Osteocyte (in vitro differentiated cells): ENCODE data around the gene ZNF750. TPM values are rescaled to one million over a fixed set of nuclear protein-coding genes. Genes with fewer than 3 reads are reported as not detected.
"Not testable (repeated sequence)": the region's sequence is repeated elsewhere in the genome, so short reads cannot be mapped to it uniquely, and the experiment has no call there.

Experiments used
- DNase-seq: peaks from one replicate; pipeline ENCODE4 v3.0.0; 2021; ENCODE audit warnings: mixed read lengths; ENCODE audit not compliant: unreplicated experiment; ENCODE audit errors: extremely low spot score
- H3K27ac Mint-ChIP-seq: one replicate; pipeline ENCODE4 v1.8.0; 2021; ENCODE audit warnings: mild to moderate bottlenecking, mixed read lengths; ENCODE audit not compliant: unreplicated experiment
- H3K27me3 Mint-ChIP-seq: one replicate; pipeline ENCODE4 v1.8.0; 2021; ENCODE audit warnings: mixed read lengths; ENCODE audit not compliant: unreplicated experiment
- H3K36me3 Mint-ChIP-seq: one replicate; pipeline ENCODE4 v1.8.0; 2021; ENCODE audit warnings: mixed read lengths; ENCODE audit not compliant: unreplicated experiment
- H3K4me1 Mint-ChIP-seq: one replicate; pipeline ENCODE4 v1.8.0; 2021; ENCODE audit warnings: mixed read lengths; ENCODE audit not compliant: unreplicated experiment
- H3K4me3 Mint-ChIP-seq: one replicate; pipeline ENCODE4 v1.8.0; 2021; ENCODE audit warnings: mild to moderate bottlenecking, moderate library complexity, mixed read lengths; ENCODE audit not compliant: unreplicated experiment
- H3K9me3 Mint-ChIP-seq: one replicate; pipeline ENCODE4 v1.8.0; 2021; ENCODE audit warnings: mixed read lengths; ENCODE audit not compliant: unreplicated experiment
- total RNA-seq: library from RNA; stranded (reverse); gene quantifications from 2 replicates; pipeline ENCODE4 v1.2.1, GENCODE V29; 2021
- TF ChIP-seq, protein P1 (sequence below): fragments of 200-600 bp; sonication (generic); IDR thresholded peaks from 2 replicates; pipeline ENCODE4 v1.5.0; 2021; ENCODE audit warnings: antibody characterized with exemption, mild to moderate bottlenecking, moderate library complexity

Gene ZNF750
- total RNA-seq, 1 donor from 2014 or later = not detected

DNA sequence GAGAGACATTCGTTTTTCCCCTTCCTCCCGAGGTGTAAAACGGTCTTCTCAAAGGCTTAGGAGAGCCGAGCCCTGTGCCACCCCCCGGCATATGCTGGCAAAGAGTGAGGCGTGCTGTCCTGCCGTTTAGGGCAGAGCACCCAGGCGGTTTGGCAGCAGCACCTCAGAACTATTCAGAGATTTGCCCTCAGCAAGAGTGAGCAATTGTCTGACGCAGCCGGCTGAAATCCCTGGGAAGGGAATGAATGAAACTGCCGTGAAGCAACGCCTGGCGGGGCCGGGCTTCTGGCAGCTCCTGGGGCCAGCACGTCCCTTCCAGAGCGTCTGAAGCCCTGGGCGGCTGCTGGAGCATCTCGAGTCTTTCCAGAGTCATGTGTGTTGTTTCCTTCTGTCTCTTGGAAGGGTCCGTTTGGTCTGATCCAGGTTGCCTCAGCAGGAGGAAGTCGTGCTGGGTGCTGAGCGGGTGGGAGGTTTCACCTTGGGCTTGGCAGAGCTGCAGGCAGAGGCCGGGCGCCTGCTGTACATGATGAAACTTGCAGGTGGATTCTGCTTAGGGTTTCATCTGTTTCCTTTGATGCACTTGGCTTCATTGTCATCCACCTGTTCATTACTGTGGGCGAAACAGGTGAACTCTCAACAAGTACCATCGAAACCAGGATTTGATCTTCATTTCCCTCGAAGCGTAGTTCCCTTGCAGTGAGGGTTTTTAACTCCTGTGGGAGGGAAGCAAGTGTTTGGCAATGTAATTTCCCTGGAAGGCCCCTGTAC, 52.6 kb downstream of the ZNF750 start:
- no peak for DNase-seq
- no peak overlapping the region for H3K4me3 Mint-ChIP-seq
- TF ChIP-seq, protein P1, sequence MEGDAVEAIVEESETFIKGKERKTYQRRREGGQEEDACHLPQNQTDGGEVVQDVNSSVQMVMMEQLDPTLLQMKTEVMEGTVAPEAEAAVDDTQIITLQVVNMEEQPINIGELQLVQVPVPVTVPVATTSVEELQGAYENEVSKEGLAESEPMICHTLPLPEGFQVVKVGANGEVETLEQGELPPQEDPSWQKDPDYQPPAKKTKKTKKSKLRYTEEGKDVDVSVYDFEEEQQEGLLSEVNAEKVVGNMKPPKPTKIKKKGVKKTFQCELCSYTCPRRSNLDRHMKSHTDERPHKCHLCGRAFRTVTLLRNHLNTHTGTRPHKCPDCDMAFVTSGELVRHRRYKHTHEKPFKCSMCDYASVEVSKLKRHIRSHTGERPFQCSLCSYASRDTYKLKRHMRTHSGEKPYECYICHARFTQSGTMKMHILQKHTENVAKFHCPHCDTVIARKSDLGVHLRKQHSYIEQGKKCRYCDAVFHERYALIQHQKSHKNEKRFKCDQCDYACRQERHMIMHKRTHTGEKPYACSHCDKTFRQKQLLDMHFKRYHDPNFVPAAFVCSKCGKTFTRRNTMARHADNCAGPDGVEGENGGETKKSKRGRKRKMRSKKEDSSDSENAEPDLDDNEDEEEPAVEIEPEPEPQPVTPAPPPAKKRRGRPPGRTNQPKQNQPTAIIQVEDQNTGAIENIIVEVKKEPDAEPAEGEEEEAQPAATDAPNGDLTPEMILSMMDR = no peak
- peaks cover 7% of the 10 kb centered on the region for H3K36me3 Mint-ChIP-seq
- no peak overlapping the region for H3K27ac Mint-ChIP-seq
- no peaks in the 10 kb centered on the region for H3K27me3 Mint-ChIP-seq
- H3K4me1 Mint-ChIP-seq = peaks cover 7% of the 10 kb centered on the region
- H3K9me3 Mint-ChIP-seq = no peaks in the 10 kb centered on the region

DNA sequence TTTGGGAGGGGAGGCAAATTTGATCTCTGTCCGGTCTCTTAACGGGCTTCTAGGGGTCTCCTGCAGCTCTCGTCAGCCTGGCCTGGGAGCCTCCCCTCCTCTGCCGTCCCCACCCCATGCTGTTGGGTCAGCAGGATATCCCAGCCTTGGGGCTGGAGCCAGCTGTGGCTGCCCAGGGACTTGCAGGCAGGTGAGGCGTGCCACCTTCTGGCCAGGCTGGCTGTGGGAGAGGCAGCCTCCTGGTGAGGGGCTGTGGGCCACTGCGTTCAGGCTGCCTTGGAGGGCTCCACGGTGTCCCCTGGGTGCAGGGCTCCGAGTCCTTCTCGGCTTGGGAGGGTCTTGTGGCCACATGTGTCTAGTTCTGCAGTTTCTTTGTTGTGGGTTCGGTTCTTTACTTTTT, 53.4 kb downstream of the ZNF750 start:
- Mint-ChIP-seq H3K36me3 (peaks cover 5% of the 10 kb centered on the region), H3K27me3 (no peaks in the 10 kb centered on the region), H3K4me1 (peaks cover 9% of the 10 kb centered on the region), H3K9me3 (no peaks in the 10 kb centered on the region), H3K27ac (no peak overlapping the region), H3K4me3 (no peak overlapping the region)
- DNase-seq = no peak
- TF ChIP-seq, protein P1 = no peak

DNA sequence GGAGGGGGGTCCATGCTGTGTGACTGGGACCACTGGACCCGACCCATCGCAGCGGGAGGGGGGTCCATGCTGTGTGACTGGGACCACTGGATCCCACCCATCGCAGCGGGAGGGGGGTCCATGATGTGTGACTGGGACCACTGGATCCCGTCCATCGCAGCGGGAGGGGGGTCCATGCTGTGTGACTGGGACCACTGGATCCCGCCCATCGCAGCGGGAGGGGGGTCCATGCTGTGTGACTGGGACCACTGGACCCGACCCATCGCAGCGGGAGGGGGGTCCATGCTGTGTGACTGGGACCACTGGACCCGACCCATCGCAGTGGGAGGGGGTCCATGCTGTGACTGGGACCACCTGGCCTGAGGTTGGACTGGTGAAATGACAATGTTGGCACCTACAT, 54.2 kb downstream of the ZNF750 start:
- not testable (repeated sequence) for H3K27ac Mint-ChIP-seq, H3K4me1 Mint-ChIP-seq, H3K36me3 Mint-ChIP-seq

DNA sequence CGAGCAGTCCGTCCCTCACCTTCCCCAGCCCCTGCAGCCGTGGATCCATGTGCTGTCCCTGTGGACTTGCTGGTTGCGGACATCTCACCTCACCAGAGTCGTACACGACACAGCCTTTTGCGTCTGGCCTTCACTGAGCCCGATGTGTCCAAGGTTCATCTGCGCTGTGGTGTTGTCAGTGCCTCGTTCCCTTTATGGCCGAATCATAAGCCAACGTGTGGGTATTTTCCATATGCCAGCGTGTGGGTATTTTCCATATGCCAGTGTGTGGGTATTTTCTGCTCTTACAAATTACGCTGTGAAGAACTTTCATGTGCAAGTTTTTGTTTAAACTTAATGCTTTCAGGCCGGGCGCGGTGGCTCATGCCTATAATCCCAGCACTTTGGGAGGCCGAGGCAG, 56.3 kb downstream of the ZNF750 start:
- no peak overlapping the region for H3K4me3 Mint-ChIP-seq
- no peaks in the 10 kb centered on the region for H3K27me3 Mint-ChIP-seq
- no peaks in the 10 kb centered on the region for H3K9me3 Mint-ChIP-seq
- DNase-seq = no peak
- H3K27ac Mint-ChIP-seq = no peak overlapping the region
- H3K4me1 Mint-ChIP-seq = peaks cover 4% of the 10 kb centered on the region
- H3K36me3 Mint-ChIP-seq = peaks cover 3% of the 10 kb centered on the region
- TF ChIP-seq, protein P1 = no peak

More for the DNA sequence above, 54.2 kb downstream of the ZNF750 start:
- not testable (repeated sequence) for DNase-seq, H3K4me3 Mint-ChIP-seq, H3K9me3 Mint-ChIP-seq, H3K27me3 Mint-ChIP-seq

DNA sequence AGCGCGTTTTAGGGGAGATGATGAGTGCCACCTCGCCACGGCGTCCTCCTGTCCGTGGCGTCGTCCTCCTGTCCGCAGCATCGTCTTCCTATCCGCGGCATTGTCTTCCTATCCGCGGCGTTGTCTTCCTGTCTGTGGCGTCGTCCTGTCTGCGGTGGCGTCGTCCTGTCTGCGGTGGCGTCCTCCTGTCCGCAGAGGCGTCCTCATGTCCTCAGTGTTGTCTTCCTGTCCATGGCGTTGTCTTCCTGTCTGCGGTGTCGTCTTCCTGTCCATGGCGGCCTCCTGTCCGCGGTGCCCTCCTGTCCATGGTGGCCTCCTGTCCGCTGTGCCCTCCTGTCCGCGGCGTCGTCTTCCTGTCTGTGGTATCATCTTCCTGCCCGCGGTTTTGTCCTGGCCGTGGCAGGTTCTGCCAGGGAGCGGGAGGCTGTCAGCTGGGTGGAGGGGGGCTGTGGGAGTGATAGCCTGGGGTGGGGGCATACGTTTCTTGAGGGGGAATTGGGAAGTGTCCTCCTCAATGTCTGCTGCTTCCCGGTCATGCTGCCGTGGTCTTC, 57.1 kb downstream of the ZNF750 start:
- DNase-seq = no peak
- H3K9me3 Mint-ChIP-seq = no peaks in the 10 kb centered on the region
- H3K4me1 Mint-ChIP-seq = peaks cover 4% of the 10 kb centered on the region
- H3K36me3 Mint-ChIP-seq = peaks cover 3% of the 10 kb centered on the region
- H3K27ac Mint-ChIP-seq = no peak overlapping the region
- TF ChIP-seq, protein P1 = no peak
- no peaks in the 10 kb centered on the region for H3K27me3 Mint-ChIP-seq
- no peak overlapping the region for H3K4me3 Mint-ChIP-seq
